ENCODE results near the gene CELF2. TPM values are rescaled to one million over a fixed set of nuclear protein-coding genes. Genes with fewer than 3 reads are reported as not detected.

Gene CELF2
- total RNA-seq, 1 donor from 2014 or later: 110 TPM

DNA sequence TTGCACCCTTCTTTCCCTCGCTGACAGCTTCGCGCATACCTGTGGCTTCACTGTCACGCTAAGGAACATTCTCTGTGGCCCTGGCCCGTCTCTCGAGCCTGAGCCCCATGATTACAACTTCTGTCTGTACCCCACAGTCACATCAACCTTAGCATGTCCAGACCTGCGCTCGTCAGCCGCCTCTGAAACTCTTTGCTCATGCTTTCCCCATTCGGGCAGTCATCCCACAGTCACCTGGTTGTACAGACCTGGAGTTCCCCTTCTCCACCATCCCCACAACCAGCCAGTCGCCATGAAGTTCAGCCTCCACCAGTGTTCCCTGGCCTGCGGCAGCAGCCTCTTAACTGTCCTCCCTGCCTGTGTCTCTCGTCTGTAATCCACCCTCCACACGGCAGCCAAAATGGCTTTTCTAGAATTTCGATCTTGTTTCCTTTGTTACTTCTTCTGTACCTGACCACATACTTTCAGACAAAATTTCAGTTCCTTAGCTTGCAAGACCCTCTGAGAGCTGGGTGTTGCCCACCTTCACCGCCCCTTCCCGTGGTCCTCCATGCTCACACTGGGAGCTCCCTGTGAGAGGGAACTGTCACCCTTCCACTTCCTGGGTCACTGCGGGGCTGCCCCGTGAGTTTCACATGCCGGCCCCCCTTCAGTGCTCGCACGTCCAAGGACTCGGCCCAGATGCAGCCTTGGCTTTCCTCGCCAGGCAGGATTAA, 229.2 kb downstream of the CELF2 start:
- DNase-seq: no peak
- intact Hi-C loops (cut with DNase I): no loop called here
- peaks cover 26% of the 10 kb centered on the region for H3K4me1 ChIP-seq
- no peak overlapping the region for H3K27ac ChIP-seq
- no peak for ATAC-seq
- TF ChIP-seq, protein P1, sequence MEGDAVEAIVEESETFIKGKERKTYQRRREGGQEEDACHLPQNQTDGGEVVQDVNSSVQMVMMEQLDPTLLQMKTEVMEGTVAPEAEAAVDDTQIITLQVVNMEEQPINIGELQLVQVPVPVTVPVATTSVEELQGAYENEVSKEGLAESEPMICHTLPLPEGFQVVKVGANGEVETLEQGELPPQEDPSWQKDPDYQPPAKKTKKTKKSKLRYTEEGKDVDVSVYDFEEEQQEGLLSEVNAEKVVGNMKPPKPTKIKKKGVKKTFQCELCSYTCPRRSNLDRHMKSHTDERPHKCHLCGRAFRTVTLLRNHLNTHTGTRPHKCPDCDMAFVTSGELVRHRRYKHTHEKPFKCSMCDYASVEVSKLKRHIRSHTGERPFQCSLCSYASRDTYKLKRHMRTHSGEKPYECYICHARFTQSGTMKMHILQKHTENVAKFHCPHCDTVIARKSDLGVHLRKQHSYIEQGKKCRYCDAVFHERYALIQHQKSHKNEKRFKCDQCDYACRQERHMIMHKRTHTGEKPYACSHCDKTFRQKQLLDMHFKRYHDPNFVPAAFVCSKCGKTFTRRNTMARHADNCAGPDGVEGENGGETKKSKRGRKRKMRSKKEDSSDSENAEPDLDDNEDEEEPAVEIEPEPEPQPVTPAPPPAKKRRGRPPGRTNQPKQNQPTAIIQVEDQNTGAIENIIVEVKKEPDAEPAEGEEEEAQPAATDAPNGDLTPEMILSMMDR (IDR thresholded peaks at IDR 0.05): no peak
- no peaks in the 10 kb centered on the region for H3K9me3 ChIP-seq
- H3K36me3 ChIP-seq: peaks cover 32% of the 10 kb centered on the region
- no peak overlapping the region for H3K4me3 ChIP-seq
- no peaks in the 10 kb centered on the region for H3K27me3 ChIP-seq

DNA sequence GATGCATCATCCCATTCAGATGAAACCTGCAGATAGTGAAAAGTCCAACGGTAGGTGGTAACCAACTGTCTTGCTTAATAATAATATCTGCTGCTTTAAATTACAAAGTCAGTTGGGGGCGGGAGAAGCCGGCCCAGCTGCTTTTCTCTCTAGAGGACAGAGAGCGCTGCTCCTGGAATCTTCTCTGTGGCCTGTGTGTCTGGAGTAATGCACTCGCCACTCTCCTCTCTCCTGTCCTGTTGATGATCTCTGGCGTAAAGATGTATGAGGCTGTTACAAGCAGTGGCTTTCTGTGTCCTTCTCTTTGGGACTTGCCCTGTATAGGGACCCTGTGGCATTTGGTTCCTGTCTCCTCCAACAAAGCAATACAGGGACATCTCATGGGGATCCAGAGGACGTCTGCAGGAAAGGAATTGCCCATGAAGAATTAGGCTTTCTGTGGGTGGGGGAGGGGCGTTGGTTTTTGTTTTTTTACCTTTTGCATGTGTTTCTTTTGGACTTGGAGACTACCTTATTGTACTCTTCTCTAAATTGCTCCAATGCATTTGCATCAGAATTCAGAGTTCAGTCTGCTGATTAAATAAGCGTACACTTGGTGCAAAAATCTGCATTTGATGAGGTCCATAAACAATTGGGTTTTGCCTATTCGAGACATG, 231.6 kb downstream of the CELF2 start:
- no peak overlapping the region for H3K27ac ChIP-seq
- intact Hi-C loops (cut with DNase I): no loop called here
- peaks cover 46% of the 10 kb centered on the region for H3K36me3 ChIP-seq
- peaks cover 10% of the 10 kb centered on the region for H3K4me1 ChIP-seq
- no peak overlapping the region for H3K4me3 ChIP-seq
- DNase-seq (no peak), ATAC-seq (no peak)
- no peaks in the 10 kb centered on the region for H3K27me3 ChIP-seq
- TF ChIP-seq, protein P1 (IDR thresholded peaks at IDR 0.05): no peak
- no peaks in the 10 kb centered on the region for H3K9me3 ChIP-seq

DNA sequence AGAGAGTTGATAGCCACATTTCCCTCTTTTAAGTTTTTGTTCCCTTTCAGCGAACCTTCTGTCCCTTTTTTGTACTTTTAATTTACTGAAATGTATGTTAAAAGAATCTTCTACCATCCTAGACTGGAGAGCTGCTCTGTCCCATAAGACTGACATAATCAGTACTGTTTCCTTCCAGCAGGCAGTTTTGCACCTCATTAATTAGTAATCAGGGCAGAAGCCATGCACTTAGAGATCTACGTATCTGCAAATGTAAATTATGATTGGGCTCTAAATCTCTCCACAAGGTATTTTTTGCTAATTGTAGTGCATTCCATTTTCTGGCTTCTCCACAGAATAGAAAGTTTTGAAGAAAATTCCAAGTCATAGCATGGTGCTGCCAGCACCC, 232.1 kb downstream of the CELF2 start:
- Histone ChIP-seq H3K4me3 (no peak overlapping the region), H3K36me3 (peaks cover 46% of the 10 kb centered on the region), H3K9me3 (no peaks in the 10 kb centered on the region), H3K27ac (no peak overlapping the region), H3K27me3 (no peaks in the 10 kb centered on the region), H3K4me1 (peaks cover 6% of the 10 kb centered on the region)
- intact Hi-C loops (cut with DNase I): no loop called here
- ATAC-seq (no peak), DNase-seq (no peak)
- TF ChIP-seq, protein P1 (IDR thresholded peaks at IDR 0.05): no peak

DNA sequence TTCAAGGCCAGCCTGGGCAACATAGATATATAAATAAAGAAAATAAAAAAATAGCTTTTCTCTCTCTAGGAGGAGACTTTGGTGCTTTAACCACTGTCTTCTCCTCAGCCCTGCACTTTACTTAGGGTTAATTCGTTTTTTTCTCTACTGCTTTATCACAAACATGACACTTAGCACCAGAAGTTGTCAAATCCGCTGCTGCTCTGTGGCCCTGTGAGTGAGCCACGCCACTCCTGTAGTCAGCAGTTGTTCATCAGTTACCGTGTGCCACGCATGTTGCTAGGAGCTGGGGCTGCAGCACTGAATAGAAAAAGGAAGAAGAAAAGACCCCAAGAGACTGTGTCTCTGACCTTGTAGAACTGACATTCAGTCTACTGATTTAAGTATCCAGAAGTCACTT, 232.6 kb downstream of the CELF2 start:
- no peak for DNase-seq
- no peak overlapping the region for H3K27ac ChIP-seq
- no peaks in the 10 kb centered on the region for H3K27me3 ChIP-seq
- H3K9me3 ChIP-seq: no peaks in the 10 kb centered on the region
- intact Hi-C loops (cut with DNase I): no loop called here
- H3K4me1 ChIP-seq: peaks cover under 1% of the 10 kb centered on the region
- no peak for ATAC-seq
- TF ChIP-seq, protein P1 (IDR thresholded peaks at IDR 0.05): no peak
- H3K4me3 ChIP-seq: no peak overlapping the region
- peaks cover 51% of the 10 kb centered on the region for H3K36me3 ChIP-seq

DNA sequence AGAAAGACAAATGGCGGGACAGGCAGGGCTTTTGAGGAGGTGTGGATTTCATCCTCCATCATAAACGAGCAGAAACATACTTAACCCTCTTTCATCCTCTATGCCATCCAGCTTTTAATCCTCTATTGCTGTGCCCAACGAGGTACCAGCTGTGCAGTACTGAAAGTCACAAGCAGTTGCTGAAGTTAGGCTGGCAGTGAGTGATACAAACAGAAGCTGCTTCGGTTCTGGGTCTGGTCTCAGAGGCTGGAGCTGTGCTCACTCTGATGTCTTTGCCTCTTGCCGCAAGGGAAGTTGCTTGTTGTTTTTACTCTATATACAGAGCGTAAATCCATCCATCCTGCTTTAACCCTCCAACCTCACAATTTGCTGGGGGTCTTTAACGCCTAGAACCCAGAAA, 235.2 kb downstream of the CELF2 start:
- H3K27me3 ChIP-seq: no peaks in the 10 kb centered on the region
- TF ChIP-seq, protein P1 (IDR thresholded peaks at IDR 0.05): no peak
- peaks cover 73% of the 10 kb centered on the region for H3K36me3 ChIP-seq
- no peak for DNase-seq
- H3K27ac ChIP-seq: no peak overlapping the region
- ATAC-seq: no peak
- no peak overlapping the region for H3K4me3 ChIP-seq
- intact Hi-C loops (cut with DNase I): no loop called here
- no peaks in the 10 kb centered on the region for H3K4me1 ChIP-seq
- no peaks in the 10 kb centered on the region for H3K9me3 ChIP-seq
